NB4 (cell line): ENCODE data around the gene SPINT2.

Experiments
- MYC ChIP-seq: IDR thresholded peaks from 2 replicates; pipeline ENCODE4 v1.6.1; 2011; ENCODE audit warnings: low read depth, low read length
- POLR2A ChIP-seq: IDR thresholded peaks from 2 replicates; pipeline ENCODE4 v1.6.1; 2011; ENCODE audit warnings: mild to moderate bottlenecking; ENCODE audit not compliant: insufficient read length; ENCODE audit errors: extremely low read depth
- TF ChIP-seq, protein P1 (sequence below): IDR thresholded peaks from one replicate; pipeline ENCODE4 v1.5.1; 2012; ENCODE audit warnings: low read depth, low read length
- TF ChIP-seq, protein P2 (sequence below): IDR thresholded peaks from 2 replicates; pipeline ENCODE4 v1.6.1; 2011; ENCODE audit warnings: low read depth, low read length

- TF ChIP-seq, protein P1, sequence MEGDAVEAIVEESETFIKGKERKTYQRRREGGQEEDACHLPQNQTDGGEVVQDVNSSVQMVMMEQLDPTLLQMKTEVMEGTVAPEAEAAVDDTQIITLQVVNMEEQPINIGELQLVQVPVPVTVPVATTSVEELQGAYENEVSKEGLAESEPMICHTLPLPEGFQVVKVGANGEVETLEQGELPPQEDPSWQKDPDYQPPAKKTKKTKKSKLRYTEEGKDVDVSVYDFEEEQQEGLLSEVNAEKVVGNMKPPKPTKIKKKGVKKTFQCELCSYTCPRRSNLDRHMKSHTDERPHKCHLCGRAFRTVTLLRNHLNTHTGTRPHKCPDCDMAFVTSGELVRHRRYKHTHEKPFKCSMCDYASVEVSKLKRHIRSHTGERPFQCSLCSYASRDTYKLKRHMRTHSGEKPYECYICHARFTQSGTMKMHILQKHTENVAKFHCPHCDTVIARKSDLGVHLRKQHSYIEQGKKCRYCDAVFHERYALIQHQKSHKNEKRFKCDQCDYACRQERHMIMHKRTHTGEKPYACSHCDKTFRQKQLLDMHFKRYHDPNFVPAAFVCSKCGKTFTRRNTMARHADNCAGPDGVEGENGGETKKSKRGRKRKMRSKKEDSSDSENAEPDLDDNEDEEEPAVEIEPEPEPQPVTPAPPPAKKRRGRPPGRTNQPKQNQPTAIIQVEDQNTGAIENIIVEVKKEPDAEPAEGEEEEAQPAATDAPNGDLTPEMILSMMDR = no peak
- TF ChIP-seq POLR2A (no peak), MYC (no peak)
- TF ChIP-seq, protein P2, sequence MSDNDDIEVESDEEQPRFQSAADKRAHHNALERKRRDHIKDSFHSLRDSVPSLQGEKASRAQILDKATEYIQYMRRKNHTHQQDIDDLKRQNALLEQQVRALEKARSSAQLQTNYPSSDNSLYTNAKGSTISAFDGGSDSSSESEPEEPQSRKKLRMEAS = no peak
Observed at GRCh38 chr19:38288123-38288855, 23.9 kb downstream of the SPINT2 start.
